Kidney tubule cell (primary cell): ENCODE data around the gene GTPBP2.
"Not testable (repeated sequence)": the region's sequence is repeated elsewhere in the genome, so short reads cannot be mapped to it uniquely, and the experiment has no call there.

Experiments used
- DNase-seq: peaks from one replicate; pipeline ENCODE4 v3.0.0-alpha.2; 2018; ENCODE audit warnings: low spot score

The GTPBP2 gene

GRCh38 chr6:43629104-43629504 is at the start of gene GTPBP2:
Gene GTPBP2 (minus strand): TSS chr6:43629264. CDS start chr6:43629162, 102 bp downstream.
- DNase-seq, result peak; percentile 99

DNA sequence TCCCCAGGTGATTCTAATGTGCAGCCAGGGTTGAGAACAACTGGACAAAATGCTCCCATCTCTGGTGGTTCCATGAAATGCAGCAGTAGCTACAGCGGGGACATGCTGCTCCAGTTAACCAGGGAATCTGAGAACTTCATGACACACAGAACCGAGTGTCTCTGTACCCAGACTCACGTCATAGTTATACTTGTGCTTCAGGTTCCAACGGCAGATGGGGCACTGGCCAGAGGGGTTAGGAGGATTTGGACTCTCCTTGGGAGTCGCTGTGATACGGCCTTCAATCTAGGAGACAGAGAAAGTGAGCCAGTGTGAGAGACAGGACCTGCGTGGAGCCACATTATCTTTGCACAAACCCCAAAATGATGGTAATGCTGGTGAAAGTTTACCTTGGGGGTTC is 49.3 kb upstream of the GTPBP2 start:
- DNase-seq, result no peak

DNA sequence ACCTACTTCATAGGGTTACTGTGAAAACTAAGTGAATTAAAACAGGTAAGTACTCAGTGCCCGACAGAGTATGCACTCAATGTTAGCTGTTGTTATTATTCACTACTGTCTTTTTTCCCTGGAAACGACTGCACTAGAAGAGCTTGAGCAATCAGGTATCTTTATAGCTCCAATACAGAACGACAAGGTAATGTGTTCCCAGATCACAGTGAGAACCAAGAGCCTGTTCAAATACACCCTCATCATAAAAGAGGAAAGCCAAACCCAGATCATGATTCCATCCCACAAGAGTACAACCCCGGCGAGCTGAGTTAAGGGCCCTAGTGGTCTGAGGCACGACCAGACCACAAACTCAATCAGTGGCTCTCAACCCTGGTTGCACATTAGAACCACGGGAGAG is 48.7 kb upstream of the GTPBP2 start:
- no peak for DNase-seq

GRCh38 chr6:43676962-43677606 is 48.0 kb upstream of the GTPBP2 start:
- no peak for DNase-seq

- no peak for DNase-seq
Measured at GRCh38 chr6:43674921-43675320, 45.9 kb upstream of the GTPBP2 start.

DNA sequence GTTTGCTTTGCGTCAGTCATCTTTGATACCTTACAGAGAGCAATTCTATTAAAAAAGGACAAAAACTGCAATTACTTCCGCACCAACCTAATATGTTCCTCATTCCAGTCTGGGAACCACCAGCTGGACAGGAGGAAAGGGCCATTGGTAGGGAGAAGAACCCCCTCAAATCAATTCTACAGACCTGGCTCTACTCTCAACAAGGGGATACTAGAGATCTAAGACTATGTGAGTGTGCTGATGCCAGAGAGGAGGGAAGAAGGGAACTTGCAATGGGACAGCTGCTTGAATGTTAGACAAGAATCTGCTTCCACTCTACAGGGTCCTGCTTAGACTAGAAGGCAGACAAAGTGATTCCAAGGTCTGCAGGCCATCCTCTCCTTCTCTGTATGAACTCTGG is 45.2 kb upstream of the GTPBP2 start:
- DNase-seq, result no peak

GRCh38 chr6:43673444-43674084 is 44.5 kb upstream of the GTPBP2 start:
- no peak for DNase-seq

- DNase-seq, result no peak
Measured at GRCh38 chr6:43671801-43672690, 43.0 kb upstream of the GTPBP2 start.

GRCh38 chr6:43671011-43671800 is 42.1 kb upstream of the GTPBP2 start:
- DNase-seq, result no peak

DNA sequence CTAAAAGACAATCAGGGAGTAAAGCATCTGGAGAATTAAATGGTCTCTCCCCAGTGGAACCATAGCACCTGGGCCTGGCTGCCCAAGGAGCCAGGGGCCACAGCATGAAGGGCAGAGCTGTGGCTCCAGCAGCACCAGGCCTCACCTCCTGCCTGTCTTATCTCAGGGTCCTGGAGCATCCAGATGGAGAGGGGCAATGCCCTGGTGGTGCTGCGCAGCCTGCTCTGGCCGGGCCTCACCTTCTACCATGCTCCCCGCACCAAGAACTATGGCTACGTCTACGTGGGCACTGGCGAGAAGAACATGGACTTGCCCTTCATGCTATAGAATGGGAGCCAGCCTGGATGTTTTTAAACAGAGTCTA is 41.5 kb upstream of the GTPBP2 start:
- no peak for DNase-seq

- DNase-seq, result peak; percentile 30
Measured at GRCh38 chr6:43669922-43670622, 41.0 kb upstream of the GTPBP2 start.

DNA sequence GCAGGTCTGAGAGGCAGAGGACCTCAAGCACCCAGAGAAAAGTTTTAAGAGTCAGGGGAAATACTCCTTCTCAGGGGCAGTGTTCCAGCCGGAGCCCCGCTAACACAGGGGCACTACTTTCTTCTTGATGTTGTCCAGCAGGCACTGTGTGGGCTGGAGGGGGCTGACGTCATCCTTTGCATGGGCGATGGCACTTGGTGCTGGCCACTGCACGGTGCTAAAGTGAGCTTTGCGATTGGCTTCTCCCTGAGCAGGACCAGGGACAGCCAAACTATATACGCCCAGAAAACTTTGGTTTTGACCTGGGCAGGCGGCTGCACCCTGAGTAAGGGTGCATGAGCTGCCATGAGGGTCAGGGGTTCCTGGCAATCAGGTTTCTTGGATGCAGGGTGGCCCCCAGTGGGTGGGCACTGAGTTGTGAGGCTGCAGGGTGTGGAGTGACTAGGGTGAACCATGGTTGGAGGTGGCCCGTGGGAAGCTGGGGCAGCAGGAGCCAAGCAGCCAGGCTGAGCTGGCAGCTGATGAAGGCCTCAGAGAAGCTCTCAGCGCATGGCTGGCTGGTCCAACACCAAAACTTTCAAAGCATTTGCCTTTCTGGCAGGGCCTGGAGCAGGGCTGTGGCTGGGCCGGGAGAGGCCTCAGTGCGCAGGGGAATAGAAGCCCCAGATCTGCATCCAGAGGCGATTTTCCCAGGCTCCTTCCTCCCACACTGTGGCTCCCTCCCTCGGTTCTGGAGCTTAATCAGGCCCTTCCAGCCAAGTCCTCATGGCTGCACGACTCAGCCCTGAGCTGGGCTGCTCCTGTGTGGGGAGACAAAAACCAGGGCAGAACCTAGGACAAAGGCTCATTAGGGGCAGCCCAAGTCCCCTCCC is 40.2 kb upstream of the GTPBP2 start:
- DNase-seq, result peak; percentile 37

- peak; percentile 99 for DNase-seq
Measured at GRCh38 chr6:43668151-43669028, 39.3 kb upstream of the GTPBP2 start.

GRCh38 chr6:43667245-43668150 is 38.4 kb upstream of the GTPBP2 start:
- peak; percentile 87 for DNase-seq

DNA sequence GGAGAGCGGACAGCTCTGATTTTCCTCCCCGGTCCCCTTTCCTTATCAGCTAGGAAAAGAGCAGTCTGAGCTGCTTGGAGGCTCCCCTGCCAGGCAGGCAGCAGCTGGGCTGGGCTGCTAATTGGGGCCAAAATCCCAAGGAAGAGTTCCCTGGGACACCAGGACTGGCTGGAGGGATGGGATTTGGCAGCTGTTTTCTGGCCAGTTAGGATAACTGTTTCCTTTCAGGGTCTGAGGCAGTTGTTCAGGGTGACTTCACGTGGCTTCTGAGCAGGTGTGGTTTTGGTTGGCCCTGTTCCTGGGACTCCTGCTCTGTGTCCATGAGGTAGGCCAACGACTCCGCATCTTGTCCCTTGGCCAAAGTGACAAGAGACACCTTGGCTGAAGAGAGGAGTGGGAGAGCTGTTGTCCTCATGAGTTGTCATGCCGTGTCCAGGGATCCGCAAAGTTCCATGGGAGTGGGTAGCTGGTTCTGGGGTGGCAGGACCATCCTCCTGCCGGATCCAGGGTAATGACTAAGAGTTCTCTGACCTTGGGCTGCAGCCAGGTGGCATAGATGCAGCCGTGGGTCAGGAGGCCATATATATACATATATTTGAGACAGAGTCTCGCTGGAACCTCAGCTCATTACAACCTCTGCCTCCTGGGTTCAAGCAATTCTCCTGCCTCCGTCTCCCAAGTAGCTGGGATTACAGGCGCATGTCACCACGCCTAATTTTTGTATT is 37.3 kb upstream of the GTPBP2 start:
- no peak for DNase-seq

DNA sequence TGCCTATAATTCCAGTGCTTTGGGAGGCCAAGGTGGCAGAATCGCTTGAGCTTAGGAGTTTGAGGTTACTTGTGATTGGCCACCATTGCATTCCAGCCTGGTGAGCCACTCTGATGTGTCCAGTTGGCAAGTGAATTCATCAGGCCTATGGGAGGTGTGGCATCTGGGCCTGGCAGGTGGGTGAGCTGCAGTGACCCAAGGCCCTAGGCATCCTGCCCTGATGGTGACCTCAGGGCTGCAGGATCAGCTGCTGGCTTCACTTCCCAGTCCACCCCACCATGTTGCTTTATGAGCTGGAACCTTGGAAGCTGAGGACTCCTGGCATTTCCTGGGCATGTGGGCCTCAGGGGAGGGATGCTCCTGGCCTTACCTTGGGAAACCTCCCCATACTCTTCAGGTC is 36.3 kb upstream of the GTPBP2 start:
- peak; percentile 97 for DNase-seq

- not testable (repeated sequence) for DNase-seq
Measured at GRCh38 chr6:43662948-43663347, 33.9 kb upstream of the GTPBP2 start.

DNA sequence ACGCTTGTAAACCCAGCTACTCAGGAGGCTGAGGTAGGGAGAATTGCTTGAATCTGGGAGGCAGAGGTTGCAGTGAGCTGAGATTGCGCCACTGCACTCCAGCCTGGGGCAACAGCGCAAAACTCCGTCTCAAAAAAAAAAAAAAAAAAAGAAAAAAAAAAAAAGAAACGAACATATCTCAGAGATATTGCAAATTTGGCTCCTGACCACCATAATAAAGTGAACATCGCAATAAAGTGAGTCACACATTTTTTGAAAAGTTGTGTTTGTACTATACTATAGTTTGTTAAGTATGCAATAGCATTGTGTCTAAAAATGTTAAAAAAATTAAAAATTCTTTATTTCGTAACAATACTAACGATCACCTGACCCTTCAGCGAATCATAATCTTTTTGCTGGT is 29.1 kb upstream of the GTPBP2 start:
- no peak for DNase-seq
